ENCODE data around the gene RIC1.

The RIC1 gene

DNA sequence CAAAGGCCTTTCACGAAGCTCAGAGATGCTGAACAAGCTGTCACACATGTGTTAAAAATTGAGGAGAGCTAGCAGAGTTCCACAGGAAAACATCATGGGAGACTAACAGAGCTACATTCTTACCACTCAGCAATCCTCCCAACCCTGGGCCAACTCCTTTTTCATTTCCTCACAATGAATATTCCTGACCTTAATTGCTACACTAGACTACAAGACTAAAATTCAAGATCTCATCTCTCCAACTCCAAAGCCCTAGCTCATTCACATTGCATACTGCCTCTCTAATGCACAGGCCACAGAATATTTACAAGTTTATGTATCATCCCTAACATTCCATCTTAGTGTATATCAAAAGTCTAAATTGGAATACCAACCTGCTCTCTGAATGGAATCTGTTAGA is 182.8 kb downstream of the RIC1 start:
- TF ChIP-seq, protein P1, sequence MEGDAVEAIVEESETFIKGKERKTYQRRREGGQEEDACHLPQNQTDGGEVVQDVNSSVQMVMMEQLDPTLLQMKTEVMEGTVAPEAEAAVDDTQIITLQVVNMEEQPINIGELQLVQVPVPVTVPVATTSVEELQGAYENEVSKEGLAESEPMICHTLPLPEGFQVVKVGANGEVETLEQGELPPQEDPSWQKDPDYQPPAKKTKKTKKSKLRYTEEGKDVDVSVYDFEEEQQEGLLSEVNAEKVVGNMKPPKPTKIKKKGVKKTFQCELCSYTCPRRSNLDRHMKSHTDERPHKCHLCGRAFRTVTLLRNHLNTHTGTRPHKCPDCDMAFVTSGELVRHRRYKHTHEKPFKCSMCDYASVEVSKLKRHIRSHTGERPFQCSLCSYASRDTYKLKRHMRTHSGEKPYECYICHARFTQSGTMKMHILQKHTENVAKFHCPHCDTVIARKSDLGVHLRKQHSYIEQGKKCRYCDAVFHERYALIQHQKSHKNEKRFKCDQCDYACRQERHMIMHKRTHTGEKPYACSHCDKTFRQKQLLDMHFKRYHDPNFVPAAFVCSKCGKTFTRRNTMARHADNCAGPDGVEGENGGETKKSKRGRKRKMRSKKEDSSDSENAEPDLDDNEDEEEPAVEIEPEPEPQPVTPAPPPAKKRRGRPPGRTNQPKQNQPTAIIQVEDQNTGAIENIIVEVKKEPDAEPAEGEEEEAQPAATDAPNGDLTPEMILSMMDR (IDR thresholded peaks at IDR 0.05; ENCODE audit: insufficient read depth, low read depth, low read length, missing control alignments), result no peak
- no peak for DNase-seq (ENCODE audit: low read depth)
- H3K4me3 ChIP-seq (ENCODE audit: low read length), result no peak overlapping the region

DNA sequence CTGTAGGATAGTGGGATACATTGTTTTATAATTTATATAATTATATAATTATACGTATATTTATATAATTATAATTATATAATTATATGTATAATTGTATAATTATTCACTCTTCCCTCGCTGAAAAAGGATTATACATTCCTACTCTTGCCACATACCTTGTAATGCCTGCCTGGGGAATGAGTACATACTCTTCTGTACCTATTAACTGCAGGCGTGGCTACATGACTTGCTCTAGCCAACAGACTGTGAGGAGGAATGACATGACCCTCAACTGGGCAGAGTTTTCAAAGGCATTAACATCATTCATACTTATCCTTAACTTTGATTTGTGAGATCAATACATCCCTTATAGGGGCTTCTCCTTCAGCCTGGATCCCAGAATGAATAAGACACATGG is 184.9 kb downstream of the RIC1 start:
- peak; percentile 84 for DNase-seq (ENCODE audit: low read depth)
- no peak overlapping the region for H3K4me3 ChIP-seq (ENCODE audit: low read length)
- TF ChIP-seq, protein P1 (IDR thresholded peaks at IDR 0.05; ENCODE audit: insufficient read depth, low read depth, low read length, missing control alignments), result no peak

DNA sequence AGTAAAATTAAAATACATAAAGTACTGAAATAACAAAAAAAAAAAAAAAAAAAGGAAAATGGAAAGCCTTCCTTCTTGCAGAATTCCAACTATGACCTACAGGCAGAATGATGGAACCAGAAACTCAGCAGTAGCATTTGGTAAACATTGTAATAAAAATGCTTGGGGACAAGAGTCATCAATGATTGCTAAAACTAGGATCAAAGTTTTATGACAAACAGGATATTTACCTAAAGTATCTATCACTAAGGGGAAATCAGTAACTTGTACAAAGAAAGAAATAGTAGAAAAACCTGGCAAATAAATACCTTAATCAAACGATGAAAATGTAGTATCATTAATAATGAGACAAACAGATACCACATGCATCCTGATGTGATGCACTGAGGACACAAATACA is 186.6 kb downstream of the RIC1 start:
- DNase-seq (ENCODE audit: low read depth), result no peak
- TF ChIP-seq, protein P1 (IDR thresholded peaks at IDR 0.05; ENCODE audit: insufficient read depth, low read depth, low read length, missing control alignments), result no peak
- no peak overlapping the region for H3K4me3 ChIP-seq (ENCODE audit: low read length)

DNA sequence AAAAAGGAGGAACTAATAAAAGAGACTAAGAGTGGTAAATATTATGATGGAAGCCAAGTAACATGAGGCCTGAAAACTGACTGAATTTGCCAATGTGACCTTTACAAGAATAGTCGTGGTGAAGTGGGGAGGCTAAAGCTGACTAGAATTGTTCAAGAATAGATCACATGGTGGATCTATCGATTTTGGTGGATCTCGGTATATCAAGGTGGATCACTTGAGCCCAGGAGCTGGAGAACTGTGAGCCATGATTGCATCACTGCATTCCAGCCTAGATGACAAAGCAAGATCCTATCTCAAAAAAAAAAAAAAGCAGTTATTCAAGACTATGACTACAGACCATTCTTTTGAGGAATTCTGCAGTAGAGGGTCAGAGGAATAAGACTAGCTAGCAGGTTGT is 189.0 kb downstream of the RIC1 start:
- DNase-seq (ENCODE audit: low read depth), result peak; percentile 88
- H3K4me3 ChIP-seq (ENCODE audit: low read length), result no peak overlapping the region
- TF ChIP-seq, protein P1 (IDR thresholded peaks at IDR 0.05; ENCODE audit: insufficient read depth, low read depth, low read length, missing control alignments), result no peak

DNA sequence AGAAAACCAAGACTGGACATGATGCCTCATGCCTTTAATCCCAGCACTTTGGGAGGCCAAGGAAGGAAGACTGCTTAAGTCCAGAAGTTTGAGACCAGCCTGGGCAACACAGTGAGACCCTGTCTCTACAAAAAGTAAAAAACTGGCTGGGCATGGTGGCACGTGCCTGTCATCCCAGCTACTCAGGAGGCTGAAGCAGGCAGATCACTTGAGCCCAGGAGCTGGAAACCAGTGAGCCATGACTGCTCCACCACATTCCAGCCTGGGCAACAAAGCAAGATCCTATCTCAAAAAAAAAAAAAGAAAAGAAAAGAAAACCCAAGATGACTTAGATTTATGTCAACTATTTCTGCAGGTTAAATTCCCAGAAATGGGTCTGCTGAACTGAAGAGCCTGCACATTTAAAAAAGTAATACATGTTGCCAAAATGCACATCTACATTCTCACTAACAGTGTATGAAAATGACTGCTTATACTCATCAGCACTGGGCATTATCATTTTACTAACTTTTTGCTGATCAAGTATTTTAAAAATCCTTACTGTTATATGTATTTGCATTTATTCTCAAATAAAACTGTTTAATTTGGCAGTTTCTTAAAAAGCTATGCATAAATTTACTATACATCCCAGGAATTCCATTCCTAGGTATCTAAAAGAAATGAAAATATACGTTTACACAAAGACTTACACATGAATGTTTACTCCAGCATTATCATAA is 189.7 kb downstream of the RIC1 start:
- no peak for DNase-seq (ENCODE audit: low read depth)
- TF ChIP-seq, protein P1 (IDR thresholded peaks at IDR 0.05; ENCODE audit: insufficient read depth, low read depth, low read length, missing control alignments), result no peak

DNA sequence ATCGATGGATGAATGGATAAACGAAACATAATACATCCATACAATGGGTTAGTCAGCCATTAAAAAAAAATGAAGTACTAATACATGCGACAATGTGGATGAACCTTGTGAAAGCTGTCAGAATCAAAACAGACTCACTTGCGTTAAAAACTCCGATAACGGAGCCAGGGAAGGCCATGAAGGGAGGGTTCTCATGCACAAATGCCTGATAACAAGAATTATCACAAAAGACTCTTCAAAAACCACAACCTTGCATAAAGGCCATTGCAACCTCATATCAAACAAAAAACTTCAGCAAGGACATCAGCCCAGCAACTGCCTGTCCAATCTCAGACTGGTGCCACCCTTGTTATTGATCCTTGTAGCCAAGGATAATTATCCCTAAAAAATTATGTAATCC is 190.3 kb downstream of the RIC1 start:
- no peak overlapping the region for H3K4me3 ChIP-seq (ENCODE audit: low read length)
- TF ChIP-seq, protein P1 (IDR thresholded peaks at IDR 0.05; ENCODE audit: insufficient read depth, low read depth, low read length, missing control alignments), result no peak
- DNase-seq (ENCODE audit: low read depth), result no peak

More for the DNA sequence above, 189.7 kb downstream of the RIC1 start:
- H3K4me3 ChIP-seq (ENCODE audit: low read length), result no peak overlapping the region

DNA sequence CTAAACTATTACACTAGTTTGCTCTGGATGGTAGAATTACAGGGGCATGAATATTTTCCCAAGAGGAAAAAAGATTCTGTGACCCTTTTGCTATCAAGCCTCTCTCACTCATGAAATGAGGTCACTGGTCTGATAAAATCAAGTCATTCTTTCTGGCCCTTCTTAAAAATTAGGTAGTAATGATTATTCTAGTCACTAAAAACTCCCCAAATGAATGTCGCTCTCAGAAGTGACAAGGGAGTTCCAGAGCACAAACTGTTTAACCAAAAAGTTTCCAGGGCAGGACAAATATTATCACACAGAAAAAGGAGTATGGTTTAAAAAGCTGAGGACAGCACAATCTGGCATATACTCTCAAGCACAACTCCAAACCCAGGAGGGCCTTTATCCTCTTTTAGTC is 191.5 kb downstream of the RIC1 start:
- DNase-seq (ENCODE audit: low read depth), result no peak
- TF ChIP-seq, protein P1 (IDR thresholded peaks at IDR 0.05; ENCODE audit: insufficient read depth, low read depth, low read length, missing control alignments), result no peak
- H3K4me3 ChIP-seq (ENCODE audit: low read length), result no peak overlapping the region

Data from epithelial cell of esophagus (primary cell).